OCI-M1 (cell line): ENCODE measurements around the gene NODAL.

Experiments used
- DNase-seq: peaks from one replicate; lab custom pipeline; 2025; lab: John Stamatoyannopoulos, UW

The NODAL gene

GRCh38 chr10:70432561-70433263, 8.8 kb downstream of the NODAL start:
- DNase-seq: no peak

GRCh38 chr10:70432101-70432500, 9.4 kb downstream of the NODAL start:
- no peak for DNase-seq

- DNase-seq: no peak
Measured at GRCh38 chr10:70430493-70431445, 10.7 kb downstream of the NODAL start.

GRCh38 chr10:70426823-70427222, 14.7 kb downstream of the NODAL start:
- DNase-seq: no peak

GRCh38 chr10:70425096-70425495, 16.4 kb downstream of the NODAL start:
- no peak for DNase-seq

- no peak for DNase-seq
Measured at GRCh38 chr10:70424320-70424719, 17.2 kb downstream of the NODAL start.

GRCh38 chr10:70418713-70419112, 22.8 kb downstream of the NODAL start:
- DNase-seq: no peak

- no peak for DNase-seq
Measured at GRCh38 chr10:70418229-70418628, 23.3 kb downstream of the NODAL start.

- DNase-seq: no peak
Measured at GRCh38 chr10:70417568-70417967, 23.9 kb downstream of the NODAL start.

GRCh38 chr10:70412356-70412755, 29.1 kb downstream of the NODAL start:
- DNase-seq: no peak

GRCh38 chr10:70410608-70411007, 30.9 kb downstream of the NODAL start:
- DNase-seq: no peak

- no peak for DNase-seq
Measured at GRCh38 chr10:70409772-70410171, 31.7 kb downstream of the NODAL start.

- DNase-seq: peak; percentile 97
Measured at GRCh38 chr10:70405037-70405824, 36.2 kb downstream of the NODAL start.

GRCh38 chr10:70404787-70405036, 36.8 kb downstream of the NODAL start:
- peak; percentile 60 for DNase-seq

GRCh38 chr10:70404036-70404786, 37.3 kb downstream of the NODAL start, which contains the start of gene EIF4EBP2:
Gene EIF4EBP2, plus strand, starts transcription at chr10:70404145. Its CDS starts 257 bp downstream, at chr10:70404402.
- peak; percentile 98 for DNase-seq

GRCh38 chr10:70403483-70404035, 37.9 kb downstream of the NODAL start:
- DNase-seq: no peak

GRCh38 chr10:70399177-70399576, 42.3 kb downstream of the NODAL start:
- DNase-seq: no peak

GRCh38 chr10:70396140-70396539, 45.3 kb downstream of the NODAL start:
- DNase-seq: no peak

GRCh38 chr10:70391654-70392053, 49.8 kb downstream of the NODAL start:
- peak; percentile 22 for DNase-seq
